Aortic smooth muscle cell (primary cell): ENCODE measurements around the gene RCE1. TPM values are rescaled to one million over a fixed set of nuclear protein-coding genes. Genes with fewer than 3 reads are reported as not detected.

Experiments used
- total RNA-seq: library from RNA; depleted of rRNA; stranded (reverse); fragments of >200 nt; gene quantifications from 2 replicates; pipeline ENCODE4 v1.2.3, GENCODE V29; 2014

Gene RCE1, protein sequence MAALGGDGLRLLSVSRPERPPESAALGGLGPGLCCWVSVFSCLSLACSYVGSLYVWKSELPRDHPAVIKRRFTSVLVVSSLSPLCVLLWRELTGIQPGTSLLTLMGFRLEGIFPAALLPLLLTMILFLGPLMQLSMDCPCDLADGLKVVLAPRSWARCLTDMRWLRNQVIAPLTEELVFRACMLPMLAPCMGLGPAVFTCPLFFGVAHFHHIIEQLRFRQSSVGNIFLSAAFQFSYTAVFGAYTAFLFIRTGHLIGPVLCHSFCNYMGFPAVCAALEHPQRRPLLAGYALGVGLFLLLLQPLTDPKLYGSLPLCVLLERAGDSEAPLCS
- 8.9 and 9.5 TPM in 2 replicates for total RNA-seq

GRCh38 chr11:66842896-66843775, at the start of gene RCE1:
Gene RCE1 (plus strand): TSS chr11:66843441. CDS start chr11:66843456, 15 bp downstream.

DNA sequence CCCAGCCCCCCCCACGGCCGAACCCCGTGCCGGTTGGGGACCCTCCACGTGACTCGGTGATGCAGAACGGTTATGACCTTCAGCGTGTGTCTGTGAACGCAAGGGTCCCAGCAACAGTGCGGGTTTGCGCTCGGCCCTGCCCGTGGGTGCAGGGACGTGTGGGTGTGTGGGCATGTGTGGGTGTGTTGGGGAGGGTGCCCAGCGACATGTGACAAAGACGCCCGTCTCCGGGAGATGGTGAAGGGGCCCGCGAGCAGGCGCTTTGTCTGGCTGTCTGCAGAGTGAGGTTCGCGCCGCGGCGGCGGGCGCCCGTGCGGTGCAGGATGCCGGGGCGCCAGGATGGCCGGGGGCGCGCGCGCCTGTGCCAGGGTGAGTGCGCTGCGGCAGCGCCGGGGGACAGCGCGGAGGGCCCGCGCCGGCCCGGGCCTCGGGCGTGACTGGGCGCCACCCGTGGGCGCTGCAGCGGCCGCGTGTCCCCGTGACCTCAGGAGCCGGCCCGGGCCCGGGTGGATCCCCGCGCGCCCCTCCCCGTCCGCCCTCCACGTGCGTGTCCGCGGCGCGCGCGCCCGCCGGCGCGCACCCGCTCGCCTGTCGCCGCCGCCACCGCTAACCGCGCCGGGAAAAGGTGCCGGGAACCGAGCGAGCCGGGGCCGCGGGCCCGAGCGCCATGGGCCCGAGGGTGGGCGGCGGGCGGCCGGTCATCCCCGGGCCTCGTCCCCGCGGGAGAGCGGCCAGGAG, 13.4 kb downstream of the RCE1 start, which contains the start of gene LRFN4:
Gene LRFN4, plus strand, starts transcription at position 569 of the 738 bp plus-strand sequence. CDS start 681 bp downstream, outside the sequence.

Other genes starting within 250 kb of the RCE1 start
- gene RBM14, start 226.8 kb upstream of the RCE1 start, total RNA-seq = 21.4 and 24.4 TPM in 2 replicates
- gene RBM4, start 204.7 kb upstream of the RCE1 start, total RNA-seq = 110 and 124 TPM in 2 replicates
- 25.1 and 28.4 TPM in 2 replicates for gene RBM4B, start 165.6 kb upstream of the RCE1 start, total RNA-seq
- gene SPTBN2, start 114.2 kb upstream of the RCE1 start, total RNA-seq = 1.2 and 3.2 TPM in 2 replicates
- gene LRFN4, start 13.6 kb downstream of the RCE1 start, total RNA-seq = 13.1 and 20.1 TPM in 2 replicates
- gene PC, start 114.9 kb downstream of the RCE1 start, total RNA-seq = 14.1 and 25.1 TPM in 2 replicates
- not detected in 2 replicates for gene C11orf86, start 131.9 kb downstream of the RCE1 start, total RNA-seq
- 0.25 and 1.6 TPM in 2 replicates for gene SYT12, start 179.7 kb downstream of the RCE1 start, total RNA-seq
- gene RHOD, start 213.4 kb downstream of the RCE1 start, total RNA-seq = 9.1 and 16.8 TPM in 2 replicates